HG02798 (cell line): ENCODE measurements around the gene DPYD.
A peak's percentile ranks its signal among the peaks of the same experiment; 100 is the strongest.

Experiments
- ATAC-seq: cut with Tn5 transposase; IDR thresholded peaks from one replicate; pipeline ENCODE4 v1.9.1; 2021; ENCODE audit warnings: mild to moderate bottlenecking; ENCODE audit not compliant: unreplicated experiment, poor library complexity

The DPYD gene

DNA sequence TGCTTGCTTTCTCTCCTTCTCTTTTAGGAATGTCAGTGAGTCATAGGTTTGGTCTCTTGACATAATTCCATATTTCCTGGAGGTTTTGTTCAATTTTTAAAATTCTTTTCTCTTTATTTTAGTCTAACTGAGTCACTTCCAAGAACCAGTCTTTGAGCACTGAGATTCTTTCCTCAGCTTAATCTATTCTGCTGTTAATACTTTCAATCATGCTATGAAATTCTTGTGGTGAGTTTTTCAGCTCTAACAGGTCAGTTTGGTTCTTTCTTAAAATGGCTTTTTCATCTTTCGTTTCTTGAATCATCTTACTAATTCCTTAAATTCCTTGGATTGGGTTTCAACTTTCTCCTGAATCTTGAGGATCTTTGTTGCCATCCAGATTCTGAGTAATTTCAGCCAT lies 878.3 kb downstream of the DPYD start:
- ATAC-seq: no peak

DNA sequence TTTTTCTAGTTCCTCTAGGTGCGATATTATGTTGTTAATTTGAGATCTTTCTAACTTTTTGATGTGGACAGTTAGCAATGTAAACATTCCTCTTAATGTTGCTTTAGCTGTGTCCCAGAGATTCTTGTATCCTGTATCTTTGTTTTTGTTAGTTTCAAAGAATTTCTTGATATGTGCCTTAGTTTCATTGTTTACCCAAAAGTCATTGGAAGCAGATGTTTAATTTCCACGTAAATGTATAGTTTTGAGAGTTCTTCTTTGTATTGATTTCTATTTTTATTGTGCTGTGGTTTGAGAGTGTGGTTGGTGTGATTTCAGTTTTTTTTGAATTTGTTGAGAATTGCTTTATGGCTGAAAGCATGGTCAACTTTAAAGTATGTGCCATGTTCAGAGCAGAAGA lies 879.8 kb downstream of the DPYD start:
- no peak for ATAC-seq

- ATAC-seq: peak; percentile 39
These were observed 882.4 kb downstream of the DPYD start for GRCh38 chr1:97038410-97038809.

GRCh38 chr1:97034651-97035050 lies 886.2 kb downstream of the DPYD start:
- ATAC-seq: no peak

DNA sequence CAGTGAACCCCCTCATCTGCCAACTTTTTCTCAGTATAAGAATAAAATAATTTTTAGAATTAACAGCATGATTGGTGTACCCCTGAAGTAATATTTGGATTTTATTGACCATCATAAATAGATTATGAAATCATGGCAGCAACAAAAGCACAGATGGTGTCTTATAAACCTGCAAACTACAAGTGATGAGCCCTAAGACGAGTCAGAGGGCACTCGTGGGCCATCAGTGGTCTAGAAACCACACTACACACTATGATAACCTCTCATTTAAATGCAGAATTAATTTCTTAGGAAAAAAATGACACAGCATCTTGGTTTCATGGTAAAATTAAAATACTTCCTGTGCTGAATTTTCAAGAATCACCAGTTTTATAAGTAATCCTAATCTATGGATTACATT lies 886.9 kb downstream of the DPYD start:
- ATAC-seq: no peak
